ENCODE measurements around the gene KLHL7. TPM values are rescaled to one million over a fixed set of nuclear protein-coding genes. Genes with fewer than 3 reads are reported as not detected.
"Not testable (repeated sequence)": the region's sequence is repeated elsewhere in the genome, so short reads cannot be mapped to it uniquely, and the experiment has no call there.

Gene KLHL7
- total RNA-seq, 2 donors from 2014 or later, result 26.0 to 28.6 TPM

GRCh38 chr7:23205909-23206767 is 100.6 kb downstream of the KLHL7 start:
- DNase-seq (ENCODE audit: low spot score), result peak; percentile 84
- intact Hi-C loops (cut with DNase I), result no loop called here

GRCh38 chr7:23207021-23207420 is 101.4 kb downstream of the KLHL7 start:
- intact Hi-C loops (cut with DNase I), result no loop called here
- DNase-seq (ENCODE audit: low spot score), result no peak

- no peak for DNase-seq (ENCODE audit: low spot score)
- intact Hi-C loops (cut with DNase I), result no loop called here
Measured at GRCh38 chr7:23207884-23208283, 102.3 kb downstream of the KLHL7 start.

GRCh38 chr7:23208316-23208715 is 102.7 kb downstream of the KLHL7 start:
- intact Hi-C loops (cut with DNase I), result no loop called here
- DNase-seq (ENCODE audit: low spot score), result no peak

GRCh38 chr7:23210506-23210905 is 104.9 kb downstream of the KLHL7 start:
- no peak for DNase-seq (ENCODE audit: low spot score)
- intact Hi-C loops (cut with DNase I), result no loop called here

- no peak for DNase-seq (ENCODE audit: low spot score)
- intact Hi-C loops (cut with DNase I), result no loop called here
Measured at GRCh38 chr7:23211589-23211988, 106.0 kb downstream of the KLHL7 start.

- no peak for DNase-seq (ENCODE audit: low spot score)
- intact Hi-C loops (cut with DNase I), result no loop called here
Measured at GRCh38 chr7:23212395-23212794, 106.8 kb downstream of the KLHL7 start.

GRCh38 chr7:23212841-23213240 is 107.3 kb downstream of the KLHL7 start:
- intact Hi-C loops (cut with DNase I), result no loop called here
- DNase-seq (ENCODE audit: low spot score), result no peak

GRCh38 chr7:23213755-23214154 is 108.2 kb downstream of the KLHL7 start:
- intact Hi-C loops (cut with DNase I), result no loop called here
- DNase-seq (ENCODE audit: low spot score), result no peak

- no peak for DNase-seq (ENCODE audit: low spot score)
- intact Hi-C loops (cut with DNase I), result no loop called here
Measured at GRCh38 chr7:23214423-23214822, 108.8 kb downstream of the KLHL7 start.

- no peak for DNase-seq (ENCODE audit: low spot score)
- intact Hi-C loops (cut with DNase I), result no loop called here
Measured at GRCh38 chr7:23214938-23215337, 109.4 kb downstream of the KLHL7 start.

- intact Hi-C loops (cut with DNase I), result no loop called here
- DNase-seq (ENCODE audit: low spot score), result no peak
Measured at GRCh38 chr7:23216021-23216420, 110.4 kb downstream of the KLHL7 start.

- DNase-seq (ENCODE audit: low spot score), result no peak
Measured at GRCh38 chr7:23218196-23218595, 112.6 kb downstream of the KLHL7 start.

GRCh38 chr7:23220690-23221305 is 115.2 kb downstream of the KLHL7 start:
- DNase-seq (ENCODE audit: low spot score), result no peak
- intact Hi-C loops (cut with DNase I), result no loop called here

More at GRCh38 chr7:23218196-23218595, 112.6 kb downstream of the KLHL7 start:
- intact Hi-C loops (cut with DNase I), result no loop called here

GRCh38 chr7:23222439-23223030 is 117.0 kb downstream of the KLHL7 start:
- intact Hi-C loops (cut with DNase I), result no loop called here

GRCh38 chr7:23224364-23224763 is 118.8 kb downstream of the KLHL7 start:
- DNase-seq (ENCODE audit: low spot score); intact Hi-C loops (cut with DNase I): not testable (repeated sequence)

More at GRCh38 chr7:23222439-23223030, 117.0 kb downstream of the KLHL7 start:
- DNase-seq (ENCODE audit: low spot score), result no peak

GRCh38 chr7:23226844-23227450 is 121.4 kb downstream of the KLHL7 start:
- intact Hi-C loops (cut with DNase I), result no loop called here
- DNase-seq (ENCODE audit: low spot score), result no peak
